ENCODE data around the gene PIP4K2A. TPM values are rescaled to one million over a fixed set of nuclear protein-coding genes. Genes with fewer than 3 reads are reported as not detected.

Gene PIP4K2A
- total and polyA plus RNA-seq, 10 donors, result 30.1 to 168 (median 101) TPM

DNA sequence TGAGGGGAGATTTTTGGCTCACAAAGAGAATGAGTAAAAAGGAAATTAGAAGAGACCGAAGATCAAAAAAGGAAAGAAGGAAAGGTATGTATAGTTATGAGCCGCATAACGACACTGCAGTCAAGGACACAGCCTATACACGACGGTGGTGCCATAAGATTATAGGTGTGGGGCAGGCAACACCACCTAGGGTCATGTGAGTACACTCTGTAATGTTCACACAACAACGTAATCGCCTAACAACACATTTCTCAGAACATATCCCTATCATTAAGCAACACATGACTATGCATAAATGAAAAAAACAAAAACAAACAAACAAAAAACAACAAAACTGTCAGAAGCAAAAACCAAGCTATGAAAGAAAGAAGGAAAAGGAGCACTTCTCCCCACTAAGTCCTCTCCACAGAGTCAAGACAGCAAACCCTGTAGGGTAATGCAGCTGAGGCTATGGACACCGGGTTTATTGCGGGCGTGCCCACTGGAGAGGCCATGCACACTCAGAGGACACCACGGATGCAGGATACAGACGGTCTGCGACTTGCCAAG is 45.1 kb downstream of the PIP4K2A start:
- intact Hi-C loops (cut with DNase I; ENCODE audit: low total_unique reads), result no loop called here
- 58 to 68% (median 62%) methylated on average over 13 of the region's 13 CpGs for WGBS, 5 donors
- Histone ChIP-seq H3K9me3 (no peaks in the 10 kb centered on the region), H3K27me3 (replicated peaks in 1 of 7) (no peaks in the 10 kb centered on the region), H3K36me3 (no peaks in the 10 kb centered on the region), H3K4me1 (peaks cover 24 to 100% (median 94%) of the 10 kb centered on the region in 6 donors), H3K4me3 (peak overlapping the region in 1 of 8 donors; percentile 23), H3K27ac (peak overlapping the region in 5 of 8 donors; percentile 1 to 77 (median 65))
- peak in 1 of 3 donors; percentile 25 for TF ChIP-seq POLR2AphosphoS5 (IDR thresholded peaks at IDR 0.05)
- TF ChIP-seq, protein P1, sequence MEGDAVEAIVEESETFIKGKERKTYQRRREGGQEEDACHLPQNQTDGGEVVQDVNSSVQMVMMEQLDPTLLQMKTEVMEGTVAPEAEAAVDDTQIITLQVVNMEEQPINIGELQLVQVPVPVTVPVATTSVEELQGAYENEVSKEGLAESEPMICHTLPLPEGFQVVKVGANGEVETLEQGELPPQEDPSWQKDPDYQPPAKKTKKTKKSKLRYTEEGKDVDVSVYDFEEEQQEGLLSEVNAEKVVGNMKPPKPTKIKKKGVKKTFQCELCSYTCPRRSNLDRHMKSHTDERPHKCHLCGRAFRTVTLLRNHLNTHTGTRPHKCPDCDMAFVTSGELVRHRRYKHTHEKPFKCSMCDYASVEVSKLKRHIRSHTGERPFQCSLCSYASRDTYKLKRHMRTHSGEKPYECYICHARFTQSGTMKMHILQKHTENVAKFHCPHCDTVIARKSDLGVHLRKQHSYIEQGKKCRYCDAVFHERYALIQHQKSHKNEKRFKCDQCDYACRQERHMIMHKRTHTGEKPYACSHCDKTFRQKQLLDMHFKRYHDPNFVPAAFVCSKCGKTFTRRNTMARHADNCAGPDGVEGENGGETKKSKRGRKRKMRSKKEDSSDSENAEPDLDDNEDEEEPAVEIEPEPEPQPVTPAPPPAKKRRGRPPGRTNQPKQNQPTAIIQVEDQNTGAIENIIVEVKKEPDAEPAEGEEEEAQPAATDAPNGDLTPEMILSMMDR (IDR thresholded peaks at IDR 0.05 in 8 of 11, conservative IDR thresholded peaks at IDR 0.05 in 3 of 11), result no peak
- no peak for DNase-seq

DNA sequence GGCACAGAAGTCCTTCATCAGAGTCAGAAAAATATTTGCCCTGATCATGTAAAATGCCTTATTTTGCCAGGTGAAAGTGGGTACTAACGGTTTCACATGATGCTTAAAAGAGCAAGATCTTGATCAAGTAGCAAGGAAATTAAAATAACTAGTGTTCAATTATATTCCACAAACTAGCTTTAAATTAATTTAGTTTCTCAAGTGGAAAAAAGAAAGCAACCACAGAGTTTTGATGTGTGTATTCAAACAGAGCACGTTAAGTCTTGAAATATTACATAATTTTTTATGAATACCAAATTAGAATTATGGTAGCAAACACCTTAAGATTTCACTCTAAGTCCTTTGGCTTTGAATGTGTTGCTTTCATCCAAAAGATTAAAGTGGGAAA is 47.3 kb downstream of the PIP4K2A start:
- Histone ChIP-seq H3K4me3 (peak overlapping the region in 2 of 8 donors; percentile 1 to 43), H3K27ac (peak overlapping the region in 7 of 8 donors; percentile 11 to 77 (median 59)), H3K4me1 (peaks cover 16 to 97% (median 86%) of the 10 kb centered on the region in 6 donors), H3K27me3 (replicated peaks in 1 of 7) (no peaks in the 10 kb centered on the region), H3K9me3 (no peaks in the 10 kb centered on the region), H3K36me3 (no peaks in the 10 kb centered on the region)
- TF ChIP-seq, protein P1 (IDR thresholded peaks at IDR 0.05 in 8 of 11, conservative IDR thresholded peaks at IDR 0.05 in 3 of 11), result no peak
- TF ChIP-seq POLR2AphosphoS5 (IDR thresholded peaks at IDR 0.05), result no peak
- no peak for TF ChIP-seq POLR2A (IDR thresholded peaks at IDR 0.05)
- WGBS, 5 donors, result 33 to 53% (median 38%) methylated on average over 2 of the region's 2 CpGs
- DNase-seq, result no peak
- intact Hi-C loops (cut with DNase I; ENCODE audit: low total_unique reads), result no loop called here

DNA sequence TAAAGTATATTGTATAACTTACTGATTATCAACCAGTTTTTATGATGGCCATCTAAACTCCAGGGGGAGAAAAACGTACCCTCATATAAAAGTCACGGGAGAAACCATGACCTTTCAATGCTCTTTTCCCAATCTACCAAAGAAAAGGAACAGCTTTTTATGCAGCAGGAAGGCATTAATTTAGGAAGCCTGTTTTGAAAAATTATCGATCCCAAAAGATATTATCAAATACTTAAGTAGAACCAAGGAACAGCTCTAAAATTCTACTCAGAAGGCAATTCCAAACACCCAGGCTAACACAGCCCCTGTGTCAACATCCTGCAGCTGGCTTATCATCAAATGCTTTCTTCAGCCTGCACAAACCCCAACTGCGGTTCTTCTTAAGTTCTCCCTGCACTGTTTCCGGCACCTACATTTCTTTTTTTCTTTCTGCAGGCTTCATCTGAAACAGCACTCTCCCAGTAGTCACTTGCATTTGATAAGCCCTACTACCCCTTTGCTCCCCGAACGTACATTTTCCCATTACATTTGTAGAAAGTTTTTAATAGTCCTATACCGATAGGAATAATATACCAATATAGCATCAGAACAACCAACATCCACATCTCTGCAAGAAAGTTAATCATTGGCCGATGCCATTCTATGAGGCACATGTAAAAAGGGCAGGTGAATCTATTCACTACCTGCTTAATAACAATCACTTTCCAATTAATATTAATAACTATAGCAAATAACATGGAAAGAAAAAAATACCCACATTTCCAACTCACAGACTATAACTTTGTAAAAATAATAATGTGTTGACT is 47.9 kb downstream of the PIP4K2A start:
- H3K36me3 ChIP-seq, result no peaks in the 10 kb centered on the region
- H3K9me3 ChIP-seq, result no peaks in the 10 kb centered on the region
- intact Hi-C loops (cut with DNase I; ENCODE audit: low total_unique reads), result no loop called here
- H3K27me3 ChIP-seq (replicated peaks in 1 of 7), result no peaks in the 10 kb centered on the region
- DNase-seq, result no peak
- H3K4me1 ChIP-seq, result peaks cover 16 to 97% (median 85%) of the 10 kb centered on the region in 6 donors
- H3K27ac ChIP-seq, result peak overlapping the region; percentile 34 to 77 (median 56)
- TF ChIP-seq POLR2AphosphoS5 (IDR thresholded peaks at IDR 0.05), result peak in 1 of 3 donors; percentile 63
- TF ChIP-seq, protein P1 (IDR thresholded peaks at IDR 0.05 in 8 of 11, conservative IDR thresholded peaks at IDR 0.05 in 3 of 11), result no peak
- peak overlapping the region in 2 of 8 donors; percentile 1 to 43 for H3K4me3 ChIP-seq
- WGBS, 5 donors, result 20 to 26% (median 23%) methylated on average over 9 of the region's 9 CpGs

DNA sequence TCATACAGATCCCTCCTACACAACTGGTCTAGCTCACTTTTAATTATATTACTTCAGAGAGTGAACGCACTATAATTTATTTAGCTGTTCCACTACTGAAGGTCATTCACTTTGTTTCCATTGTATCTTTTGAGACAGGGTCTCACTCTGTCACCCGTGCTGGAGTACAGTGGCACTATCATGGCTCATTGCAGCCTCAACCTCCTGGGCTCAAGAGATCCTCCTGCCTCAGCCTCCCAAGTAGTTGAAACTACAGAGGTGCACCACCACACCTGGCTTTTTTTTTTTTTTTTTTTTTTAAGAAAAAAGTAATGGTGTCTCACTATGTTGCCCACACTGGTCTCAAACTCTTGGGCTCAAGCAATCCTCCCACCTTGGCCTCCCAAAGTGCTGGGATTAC is 49.0 kb downstream of the PIP4K2A start:
- no peak for DNase-seq
- Histone ChIP-seq H3K36me3 (no peaks in the 10 kb centered on the region), H3K4me3 (no peak overlapping the region), H3K9me3 (no peaks in the 10 kb centered on the region), H3K27me3 (replicated peaks in 1 of 7) (no peaks in the 10 kb centered on the region), H3K27ac (peak overlapping the region in 4 of 8 donors; percentile 52 to 77 (median 66)), H3K4me1 (peaks cover 10 to 97% (median 82%) of the 10 kb centered on the region in 6 donors)
- 88 to 97% (median 92%) methylated on average over 2 of the region's 2 CpGs for WGBS, 5 donors
- intact Hi-C loops (cut with DNase I; ENCODE audit: low total_unique reads), result no loop called here
- TF ChIP-seq POLR2AphosphoS5 (IDR thresholded peaks at IDR 0.05) (no peak), POLR2A (IDR thresholded peaks at IDR 0.05) (no peak)
- TF ChIP-seq, protein P1 (IDR thresholded peaks at IDR 0.05 in 8 of 11, conservative IDR thresholded peaks at IDR 0.05 in 3 of 11), result no peak

Data from spleen (tissue), 11 donors.